Right atrium auricular region (tissue), 2 donors: Measurements from ENCODE around the gene AGTR1. TPM values are rescaled to one million over a fixed set of nuclear protein-coding genes. Genes with fewer than 3 reads are reported as not detected.

Source experiments
- DNase-seq: peaks from one replicate; pipeline ENCODE4 v3.0.0-alpha.2; 2019; ENCODE audit warnings: low spot score
- H3K27ac ChIP-seq, 2 donors: fragments of 200-600 bp; sonication (generic); 1 replicate in 1 of 2; 2 replicates in 1 of 2; pipeline ENCODE4 v1.5.1; 2016 to 2019
- H3K27me3 ChIP-seq, 2 donors: fragments of 200-600 bp; sonication (generic); one replicate each; pipeline versions ENCODE4 v1.5.1 to v1.6.0; 2017 to 2019
- H3K36me3 ChIP-seq: fragments of 200-600 bp; sonication (generic); one replicate; pipeline ENCODE4 v1.5.1; 2016
- H3K4me1 ChIP-seq, 2 donors: fragments of 200-600 bp; sonication (generic); one replicate each; pipeline versions ENCODE4 v1.5.1 to v1.6.0; 2017 to 2019
- H3K4me3 ChIP-seq, 2 donors: fragments of 200-600 bp; sonication (generic); 1 replicate in 1 of 2; 2 replicates in 1 of 2; pipeline ENCODE4 v1.5.1; 2017 to 2019; ENCODE audit warnings: mild to moderate bottlenecking in 1 of 2, moderate library complexity in 1 of 2
- H3K9me3 ChIP-seq, 2 donors: fragments of 200-600 bp; sonication (generic); one replicate each; pipeline ENCODE4 v1.5.1; 2019
- CTCF ChIP-seq, 2 donors: fragments of 200-600 bp; sonication (generic); IDR thresholded peaks; one replicate each; pipeline ENCODE4 v1.5.1; 2019; ENCODE audit warnings: antibody characterized with exemption in 2 of 2
- total RNA-seq, 2 donors: library from RNA; depleted of rRNA; stranded (reverse); fragments of >200 nt; gene quantifications; one replicate each; pipeline ENCODE4 v1.1.0, GENCODE V29; 2016

Gene AGTR1
- total RNA-seq, 2 donors from 2014 or later: 22.6 to 35.2 TPM

- Histone ChIP-seq H3K36me3 (no peaks in the 10 kb centered on the region), H3K4me1 (no peaks in the 10 kb centered on the region), H3K27me3 (no peaks in the 10 kb centered on the region), H3K27ac (no peak overlapping the region), H3K9me3 (no peaks in the 10 kb centered on the region), H3K4me3 (no peak overlapping the region)
- no peak for TF ChIP-seq CTCF (IDR thresholded peaks at IDR 0.05)
- no peak for DNase-seq
Observed at GRCh38 chr3:148755570-148755969, 57.9 kb downstream of the AGTR1 start.

- H3K9me3 ChIP-seq: no peaks in the 10 kb centered on the region
- no peaks in the 10 kb centered on the region for H3K36me3 ChIP-seq
- no peak overlapping the region for H3K4me3 ChIP-seq
- DNase-seq: no peak
- no peaks in the 10 kb centered on the region for H3K27me3 ChIP-seq
- no peak for TF ChIP-seq CTCF (IDR thresholded peaks at IDR 0.05)
- no peak overlapping the region for H3K27ac ChIP-seq
- H3K4me1 ChIP-seq: no peaks in the 10 kb centered on the region
Observed at GRCh38 chr3:148756311-148756710, 58.6 kb downstream of the AGTR1 start.

- H3K4me3 ChIP-seq: no peak overlapping the region
- H3K27ac ChIP-seq: no peak overlapping the region
- no peaks in the 10 kb centered on the region for H3K27me3 ChIP-seq
- H3K9me3 ChIP-seq: no peaks in the 10 kb centered on the region
- TF ChIP-seq CTCF (IDR thresholded peaks at IDR 0.05): no peak
- no peak for DNase-seq
- no peaks in the 10 kb centered on the region for H3K4me1 ChIP-seq
- no peaks in the 10 kb centered on the region for H3K36me3 ChIP-seq
Observed at GRCh38 chr3:148757238-148758215, 59.8 kb downstream of the AGTR1 start.

GRCh38 chr3:148758303-148758884 is 60.7 kb downstream of the AGTR1 start:
- Histone ChIP-seq H3K9me3 (no peaks in the 10 kb centered on the region), H3K27me3 (no peaks in the 10 kb centered on the region), H3K4me3 (no peak overlapping the region), H3K4me1 (no peaks in the 10 kb centered on the region), H3K36me3 (no peaks in the 10 kb centered on the region), H3K27ac (no peak overlapping the region)
- no peak for DNase-seq
- no peak for TF ChIP-seq CTCF (IDR thresholded peaks at IDR 0.05)

- no peak for TF ChIP-seq CTCF (IDR thresholded peaks at IDR 0.05)
- no peaks in the 10 kb centered on the region for H3K4me1 ChIP-seq
- H3K9me3 ChIP-seq: no peaks in the 10 kb centered on the region
- H3K4me3 ChIP-seq: no peak overlapping the region
- no peaks in the 10 kb centered on the region for H3K36me3 ChIP-seq
- no peaks in the 10 kb centered on the region for H3K27me3 ChIP-seq
- no peak overlapping the region for H3K27ac ChIP-seq
- DNase-seq: no peak
Observed at GRCh38 chr3:148759430-148759829, 61.7 kb downstream of the AGTR1 start.
